SK-N-SH (cell line): ENCODE data around the gene IP6K1.

ENCODE experiments used
- CTCF ChIP-seq: fragments of 200-600 bp; sonication (generic); IDR thresholded peaks from 2 replicates; pipeline ENCODE4 v1.6.1; 2017; ENCODE audit warnings: antibody characterized with exemption, mild to moderate bottlenecking, moderate library complexity
- EP300 ChIP-seq, 2 experiments: IDR thresholded peaks; 2 replicates each; pipeline versions ENCODE4 v1.4.0 to v1.6.1; 2012; ENCODE audit warnings: borderline replicate concordance in 1 of 2, low read depth in 1 of 2, low read length in 1 of 2
- FOSL2 ChIP-seq: IDR thresholded peaks from 2 replicates; pipeline ENCODE4 v1.4.0; 2012; ENCODE audit warnings: low read depth, mild to moderate bottlenecking, moderate library complexity, borderline replicate concordance
- FOXM1 ChIP-seq: IDR thresholded peaks from 2 replicates; pipeline ENCODE4 v1.4.0; 2012; ENCODE audit warnings: low read depth, mild to moderate bottlenecking
- JUND ChIP-seq: IDR thresholded peaks from 2 replicates; pipeline ENCODE4 v1.4.0; 2012
- MXI1 ChIP-seq: IDR thresholded peaks from 2 replicates; pipeline ENCODE4 v1.6.1; 2012; ENCODE audit warnings: mild to moderate bottlenecking, low read depth, low read length, improper control_type of control experiment
- PBX3 ChIP-seq: IDR thresholded peaks from 2 replicates; pipeline ENCODE4; 2012
- RCOR1 ChIP-seq: fragments of 150-350 bp; IDR thresholded peaks from 2 replicates; pipeline ENCODE4 v1.6.1; 2017; ENCODE audit warnings: antibody characterized with exemption, low read length
- USF2 ChIP-seq: fragments of 150-350 bp; IDR thresholded peaks from 2 replicates; pipeline ENCODE4 v1.6.1; 2017; ENCODE audit warnings: antibody characterized with exemption, low read length, low read depth, borderline replicate concordance

- TF ChIP-seq CTCF (peak; percentile 54), PBX3 (no peak), RCOR1 (no peak), JUND (peak; percentile 55; the same call in 1 of the 2 replicates), MXI1 (peak; percentile 70; the same call in 1 of the 2 replicates), FOSL2 (no peak), USF2 (no peak), EP300 (IDR thresholded peaks at IDR 0.05; ENCODE audit: borderline replicate concordance in 1 of 2, low read depth in 1 of 2, low read length in 1 of 2) (no peak), FOXM1 (no peak)
Measured at GRCh38 chr3:49719214-49719884, 67.0 kb downstream of the IP6K1 start, which contains the start of gene AMIGO3.
